Heart left ventricle (tissue), 13 donors: Measurements from ENCODE around the gene KRT39.

Source experiments
- POLR2A ChIP-seq, 2 donors: fragments of 450-650 bp; IDR thresholded peaks; one replicate each; pipeline ENCODE4 v1.6.1; 2017; ENCODE audit warnings: antibody characterized with exemption in 2 of 2, mild to moderate bottlenecking in 2 of 2, moderate library complexity in 2 of 2
- TF ChIP-seq, protein P1 (sequence below), 12 donors: fragments of 200-600 bp; sonication (generic) in 4 of 12; IDR thresholded peaks; one replicate each; pipeline versions ENCODE4 v1.5.0 to v1.8.0; 2018 to 2022; ENCODE audit warnings: antibody characterized with exemption in 12 of 12, mild to moderate bottlenecking in 5 of 12
- donor health status: ischemic (EF 13 %, LVEDD 7.1; RV severe dilation, severe dysfunction).
- donor health status: DM: no; HTN: yes; CAD: no.
- donor health status: DM: no; HTN: no; CAD: no.
- donor health status: ischemic (EF 25% LVEDD 6.9; RV normal size, moderate dysfunction).
- donor health status: ischemic (EF 25% LVEDD 5.7; RV mildly dilated, moderate dysfunction).
- donor health status: ischemic (EF 35%, LVEDD 5.7; RV mildly dilated, moderate dysfunction).
- donor health status: nonischemic (EF 11% LVEDD 7.7; RV severe dilation, severe dysfunction).
- donor health status: DM: yes; HTN: yes; CAD: no.
- donor health status: PGD.
- donor health status: ischemic (EF 29% LVEDD 5.4; RV normal size, mild dysfunction).
- donor health status: nonischemic (EF 23%, LVEDD 6.1; RV moderate dilation, normal function).

GRCh38 chr17:40932608-40933007 is 34.1 kb downstream of the KRT39 start:
- TF ChIP-seq, protein P1, sequence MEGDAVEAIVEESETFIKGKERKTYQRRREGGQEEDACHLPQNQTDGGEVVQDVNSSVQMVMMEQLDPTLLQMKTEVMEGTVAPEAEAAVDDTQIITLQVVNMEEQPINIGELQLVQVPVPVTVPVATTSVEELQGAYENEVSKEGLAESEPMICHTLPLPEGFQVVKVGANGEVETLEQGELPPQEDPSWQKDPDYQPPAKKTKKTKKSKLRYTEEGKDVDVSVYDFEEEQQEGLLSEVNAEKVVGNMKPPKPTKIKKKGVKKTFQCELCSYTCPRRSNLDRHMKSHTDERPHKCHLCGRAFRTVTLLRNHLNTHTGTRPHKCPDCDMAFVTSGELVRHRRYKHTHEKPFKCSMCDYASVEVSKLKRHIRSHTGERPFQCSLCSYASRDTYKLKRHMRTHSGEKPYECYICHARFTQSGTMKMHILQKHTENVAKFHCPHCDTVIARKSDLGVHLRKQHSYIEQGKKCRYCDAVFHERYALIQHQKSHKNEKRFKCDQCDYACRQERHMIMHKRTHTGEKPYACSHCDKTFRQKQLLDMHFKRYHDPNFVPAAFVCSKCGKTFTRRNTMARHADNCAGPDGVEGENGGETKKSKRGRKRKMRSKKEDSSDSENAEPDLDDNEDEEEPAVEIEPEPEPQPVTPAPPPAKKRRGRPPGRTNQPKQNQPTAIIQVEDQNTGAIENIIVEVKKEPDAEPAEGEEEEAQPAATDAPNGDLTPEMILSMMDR (IDR thresholded peaks at IDR 0.05) = no peak
- no peak for TF ChIP-seq POLR2A (IDR thresholded peaks at IDR 0.05)
